ENCODE results near the gene ZNF541. TPM values are rescaled to one million over a fixed set of nuclear protein-coding genes. Genes with fewer than 3 reads are reported as not detected.

Gene ZNF541
- polyA plus RNA-seq, 1 donor from 2014 or later: not detected

Small RNA genes lying within 50 kb of the gene (small RNA-seq; reads per million reads assigned to genes)
- gene RN7SL322P: 0 reads per million in 3 experiments

Other genes with a start within 250 kb of the ZNF541 start
- gene C5AR2, start 241.0 kb downstream of the ZNF541 start, polyA plus RNA-seq: not detected in 2 replicates
- 11.7 and 14.8 TPM in 2 replicates for gene DHX34, start 223.8 kb downstream of the ZNF541 start, polyA plus RNA-seq
- 357 and 379 TPM in 2 replicates for gene MEIS3, start 153.6 kb downstream of the ZNF541 start, polyA plus RNA-seq
- gene SLC8A2, start 101.3 kb downstream of the ZNF541 start, polyA plus RNA-seq: 14.1 and 18.3 TPM in 2 replicates
- 23.8 and 30.8 TPM in 2 replicates for gene KPTN, start 88.9 kb downstream of the ZNF541 start, polyA plus RNA-seq
- 94.5 and 100 TPM in 2 replicates for gene NAPA, start 58.1 kb downstream of the ZNF541 start, polyA plus RNA-seq
- 0.11 and 3.4 TPM in 2 replicates for gene BICRA, start 36.0 kb upstream of the ZNF541 start, polyA plus RNA-seq
- gene EHD2, start 140.3 kb upstream of the ZNF541 start, polyA plus RNA-seq: not detected in 2 replicates
- gene NOP53, start 172.4 kb upstream of the ZNF541 start, polyA plus RNA-seq: 65.0 and 87.0 TPM in 2 replicates
- 811 and 902 TPM in 2 replicates for gene SELENOW, start 205.6 kb upstream of the ZNF541 start, polyA plus RNA-seq
- gene TPRX1, start 231.4 kb upstream of the ZNF541 start, polyA plus RNA-seq: not detected in 2 replicates
- gene CRX, start 248.8 kb upstream of the ZNF541 start, polyA plus RNA-seq: not detected in 2 replicates

All from neural cell (in vitro differentiated cells).